IMR-90 (cell line): ENCODE data around the gene ZNRF3.

Experiments
- CTCF ChIP-seq: conservative IDR thresholded peaks from 2 replicates; pipeline ENCODE4 v1.5.1; 2012; ENCODE audit warnings: mild to moderate bottlenecking, low read depth, low read length, improper control_type of control experiment
- POLR2A ChIP-seq: IDR thresholded peaks from 2 replicates; pipeline ENCODE4 v1.6.1; 2012; ENCODE audit warnings: mild to moderate bottlenecking, low read depth, low read length
- USF2 ChIP-seq: fragments of 150-350 bp; IDR thresholded peaks from 2 replicates; pipeline ENCODE4 v1.6.1; 2017; ENCODE audit warnings: mild to moderate bottlenecking, antibody characterized with exemption, low read length, low read depth

- TF ChIP-seq POLR2A (no peak), USF2 (no peak), CTCF (no peak)
Measured at GRCh38 chr22:29080106-29080975, 197.0 kb downstream of the ZNRF3 start.
